H1 (cell line): ENCODE results near the gene EFCAB13. TPM values are rescaled to one million over a fixed set of nuclear protein-coding genes. Genes with fewer than 3 reads are reported as not detected.

Experiments used
- CTCF ChIA-PET: fragments of 300-600 bp; sonication (Branson Sonifier 250); formaldehyde crosslinking; loops from one replicate; lab custom pipeline; 2021; ENCODE audit not compliant: partially characterized antibody; lab: Charles Lee
- POLR2A ChIA-PET: fragments of 300-600 bp; sonication (Branson Sonifier 250); formaldehyde crosslinking; loops from one replicate; lab custom pipeline; 2021; ENCODE audit warnings: inconsistent platforms; ENCODE audit not compliant: partially characterized antibody; lab: Charles Lee
- DNase-seq, 2 experiments: peaks; one replicate each; pipeline versions ENCODE4 v3.0.0 to v3.0.0-alpha.2; 2010 to 2022; ENCODE audit warnings: low spot score in 2 of 2, low read depth in 1 of 2, mixed read lengths in 1 of 2
- FAIRE-seq: peaks from 2 replicates; lab custom pipeline; 2011; peaks lifted over from hg19 to GRCh38; lab: Jason Lieb, UNC
- H2AFZ ChIP-seq: 2 replicates; pipeline ENCODE4 v1.8.1; 2012; ENCODE audit warnings: low read length, inconsistent platforms
- H2AK5ac ChIP-seq: 2 replicates; pipeline ENCODE4 v1.6.1; 2013; ENCODE audit warnings: low read depth, low read length
- H2BK120ac ChIP-seq: replicated peaks from 2 replicates; pipeline ENCODE3; 2013; ENCODE audit warnings: low read depth, low read length, inconsistent platforms
- H2BK12ac ChIP-seq: 2 replicates; pipeline ENCODE4 v1.6.1; 2013; ENCODE audit warnings: low read depth, low read length
- H2BK15ac ChIP-seq: 2 replicates; pipeline ENCODE4 v1.6.1; 2013; ENCODE audit warnings: low read length
- H2BK20ac ChIP-seq: 2 replicates; pipeline ENCODE4 v1.6.1; 2013; ENCODE audit warnings: low read length
- H2BK5ac ChIP-seq: 2 replicates; pipeline ENCODE4 v1.6.1; 2013; ENCODE audit warnings: low read depth, low read length
- H3K14ac ChIP-seq: 2 replicates; pipeline ENCODE4 v1.6.1; 2013; ENCODE audit warnings: inconsistent platforms; ENCODE audit not compliant: insufficient read length
- H3K18ac ChIP-seq: 2 replicates; pipeline ENCODE4 v1.6.1; 2013; ENCODE audit warnings: low read length; ENCODE audit errors: extremely low read depth
- H3K23ac ChIP-seq: 2 replicates; pipeline ENCODE4 v1.6.1; 2013; ENCODE audit warnings: inconsistent platforms; ENCODE audit not compliant: insufficient read length
- H3K23me2 ChIP-seq: 2 replicates; pipeline ENCODE4 v1.6.1; 2013; ENCODE audit warnings: low read depth, low read length
- H3K27ac ChIP-seq: 2 replicates; pipeline ENCODE4 v1.6.1; 2011; ENCODE audit warnings: low read depth, low read length, inconsistent platforms
- H3K27me3 ChIP-seq, 4 experiments: replicated peaks in 1 of 4; 1 replicate in 1 of 4; 2 replicates in 3 of 4; pipeline versions ENCODE4 v1.6.1 to v1.8.1; 2011 to 2013; ENCODE audit warnings: low read length in 3 of 4, mild to moderate bottlenecking in 3 of 4, inconsistent platforms in 2 of 4, mixed read lengths in 2 of 4, moderate library complexity in 1 of 4; ENCODE audit not compliant: control insufficient read depth in 3 of 4, insufficient read depth in 3 of 4; ENCODE audit errors: extremely low read depth in 1 of 4
- H3K36me3 ChIP-seq, 4 experiments: 2 replicates each; pipeline versions ENCODE4 v1.6.1 to v1.8.1; 2011 to 2013; ENCODE audit warnings: mild to moderate bottlenecking in 4 of 4, low read length in 3 of 4, moderate library complexity in 2 of 4, control low read depth in 1 of 4, inconsistent platforms in 1 of 4; ENCODE audit not compliant: insufficient read depth in 4 of 4, control insufficient read depth in 2 of 4
- H3K4ac ChIP-seq: replicated peaks from 2 replicates; pipeline ENCODE3; 2013; ENCODE audit warnings: low read length, low read depth, mixed read lengths, inconsistent platforms; ENCODE audit not compliant: insufficient read length
- H3K4me1 ChIP-seq, 4 experiments: replicated peaks in 1 of 4; 1 replicate in 1 of 4; 2 replicates in 3 of 4; pipeline versions ENCODE4 v1.6.1 to v1.8.1; 2011 to 2013; ENCODE audit warnings: low read length in 3 of 4, inconsistent platforms in 2 of 4, mixed read lengths in 1 of 4; ENCODE audit not compliant: insufficient read depth in 4 of 4, control insufficient read depth in 3 of 4
- H3K4me2 ChIP-seq, 2 experiments: 2 replicates each; pipeline versions ENCODE4 v1.6.1 to v1.8.1; 2011 to 2013; ENCODE audit warnings: low read depth in 2 of 2, low read length in 2 of 2, control low read depth in 1 of 2, inconsistent platforms in 1 of 2, mild to moderate bottlenecking in 1 of 2; ENCODE audit not compliant: insufficient read depth in 1 of 2
- H3K4me3 ChIP-seq, 4 experiments: fragments of 200-600, 300-600 bp in 1 of 4; sonication (generic), shearing (Covaris generic), sonication (Bioruptor Twin) in 1 of 4; 2 replicates each; pipeline versions ENCODE4 v1.5.1 to v1.8.1; 2011 to 2016; ENCODE audit warnings: low read length in 4 of 4, low read depth in 3 of 4, control low read depth in 2 of 4, inconsistent platforms in 2 of 4, mild to moderate bottlenecking in 2 of 4, mixed read lengths in 1 of 4, moderate library complexity in 1 of 4; ENCODE audit not compliant: insufficient read depth in 2 of 4; ENCODE audit errors: extremely low read depth in 1 of 4
- H3K56ac ChIP-seq: replicated peaks from 2 replicates; pipeline ENCODE3; 2013; ENCODE audit warnings: low read depth, mild to moderate bottlenecking, mixed read lengths, low read length, inconsistent platforms; ENCODE audit not compliant: insufficient read length
- H3K79me1 ChIP-seq: 2 replicates; pipeline ENCODE4 v1.6.1; 2013; ENCODE audit warnings: low read depth, low read length, control low read depth
- H3K79me2 ChIP-seq, 2 experiments: 2 replicates each; pipeline versions ENCODE4 v1.6.1 to v1.8.1; 2012 to 2013; ENCODE audit warnings: low read length in 2 of 2, mild to moderate bottlenecking in 2 of 2, inconsistent platforms in 1 of 2; ENCODE audit not compliant: insufficient read depth in 2 of 2, control insufficient read depth in 1 of 2
- H3K9ac ChIP-seq, 4 experiments: replicated peaks in 1 of 4; 1 replicate in 1 of 4; 2 replicates in 3 of 4; pipeline versions ENCODE4 v1.6.1 to v1.8.1; 2011 to 2013; ENCODE audit warnings: low read depth in 3 of 4, low read length in 3 of 4, control low read depth in 2 of 4, mild to moderate bottlenecking in 2 of 4, moderate library complexity in 2 of 4, inconsistent platforms in 1 of 4; ENCODE audit errors: extremely low read depth in 1 of 4
- H3K9me3 ChIP-seq, 2 experiments: 2 replicates each; pipeline versions ENCODE4 v1.6.1 to v1.8.1; 2012 to 2013; ENCODE audit warnings: mild to moderate bottlenecking in 2 of 2, moderate library complexity in 2 of 2, control low read depth in 1 of 2, inconsistent platforms in 1 of 2, low read depth in 1 of 2, low read length in 1 of 2, mixed read lengths in 1 of 2; ENCODE audit not compliant: insufficient read depth in 2 of 2
- H4K20me1 ChIP-seq, 2 experiments: replicated peaks in 1 of 2; 2 replicates each; pipeline versions ENCODE3 to v1.8.1; 2011 to 2013; ENCODE audit warnings: inconsistent platforms in 2 of 2, low read length in 2 of 2, mild to moderate bottlenecking in 1 of 2; ENCODE audit not compliant: insufficient read depth in 2 of 2, control insufficient read depth in 1 of 2
- H4K5ac ChIP-seq: 2 replicates; pipeline ENCODE4 v1.6.1; 2013; ENCODE audit warnings: low read length, low read depth, mixed read lengths, inconsistent platforms; ENCODE audit not compliant: insufficient read length
- H4K8ac ChIP-seq: 2 replicates; pipeline ENCODE4 v1.8.0; 2013; ENCODE audit warnings: mild to moderate bottlenecking, moderate library complexity, low read length, inconsistent platforms; ENCODE audit not compliant: insufficient read depth; ENCODE audit errors: extremely low read depth
- H4K91ac ChIP-seq: replicated peaks from 2 replicates; pipeline ENCODE3; 2013; ENCODE audit warnings: low read length, mixed read lengths, inconsistent platforms; ENCODE audit not compliant: insufficient read length
- RFX5 ChIP-seq: IDR thresholded peaks from 2 replicates; pipeline ENCODE4 v1.6.1; 2011; ENCODE audit warnings: low read depth, low read length, improper control_type of control experiment, borderline replicate concordance
- WGBS, 2 experiments: shearing (Covaris generic) in 1 of 2; methylation state at CpG; one replicate each; pipeline versions ENCODE4 v1.1.6 to v1.1.7; 2013 to 2015; ENCODE audit warnings: low lambda C conversion rate in 2 of 2, mixed read lengths in 2 of 2, inconsistent platforms in 1 of 2, low coverage in 1 of 2, missing lambda C conversion rate in 1 of 2; ENCODE audit not compliant: insufficient replicate concordance in 2 of 2, insufficient coverage in 1 of 2, insufficient read length in 1 of 2; ENCODE audit errors: extremely low coverage in 1 of 2, missing lambda C conversion rate in 1 of 2; 5-methylcytosine and 5-hydroxymethylcytosine counted together
- polyA plus RNA-seq, 7 experiments: library from polyadenylated mRNA; depleted of rRNA in 3 of 7; stranded (reverse) in 5 of 7; unstranded in 2 of 7; fragments of >200 nt in 5 of 7; fragments of 200-250 nt in 2 of 7; gene quantifications; 1 replicate in 5 of 7; 2 replicates in 1 of 7; 4 replicates in 1 of 7; pipeline versions ENCODE4 v1.2.1 to v1.2.3, GENCODE V29; 2011 to 2013; ENCODE audit warnings: missing spikeins in 2 of 7, mixed read lengths in 2 of 7
- total RNA-seq: library from RNA; stranded (reverse); fragmentation: NEBNext Ultra II Directional; extraction: Animal tissue kit (Norgen Biotek cat#: 25700); gene quantifications from 2 replicates; pipeline ENCODE4 v1.2.1, GENCODE V29; 2021
- TF ChIP-seq, protein P1 (sequence below): IDR thresholded peaks from 2 replicates; pipeline ENCODE4 v1.6.1; 2012; ENCODE audit warnings: inconsistent platforms

The EFCAB13 gene
- total and polyA plus RNA-seq, 2 of the 8 experiments (the other 6 are each of a cell fraction or from before 2014, with no cell fraction given), result 0.12 to 2.0 TPM

DNA sequence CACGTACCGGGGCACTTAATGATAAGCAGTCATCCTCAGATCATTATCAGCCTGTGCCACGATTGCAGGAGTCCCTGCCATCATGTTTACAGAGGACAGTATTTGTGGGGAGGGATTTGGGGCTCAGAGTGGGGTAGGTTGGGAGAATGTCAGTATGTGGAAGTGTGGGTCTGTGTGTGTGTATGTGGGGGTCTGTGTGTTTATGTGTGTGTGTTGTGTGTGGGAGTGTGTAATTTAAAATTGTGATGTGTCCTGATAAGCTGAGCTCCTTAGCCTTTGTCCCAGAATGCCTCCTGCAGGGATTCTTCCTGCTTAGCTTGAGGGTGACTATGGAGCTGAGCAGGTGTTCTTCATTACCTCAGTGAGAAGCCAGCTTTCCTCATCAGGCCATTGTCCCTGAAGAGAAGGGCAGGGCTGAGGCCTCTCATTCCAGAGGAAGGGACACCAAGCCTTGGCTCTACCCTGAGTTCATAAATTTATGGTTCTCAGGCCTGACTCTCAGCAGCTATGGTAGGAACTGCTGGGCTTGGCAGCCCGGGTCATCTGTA lies 13.5 kb upstream of the EFCAB13 start:
- Histone ChIP-seq H2BK12ac (no peak overlapping the region; the same call in 1 of the 2 replicates), H3K4me1 (peaks cover 0 to 7% (median 2%) of the 10 kb centered on the region in 4 experiments; a peak in 4 of 7 replicates), H3K14ac (no peak overlapping the region), H3K27ac (no peak overlapping the region), H4K8ac (no peak overlapping the region), H3K9ac (no peak overlapping the region), H2BK20ac (no peak overlapping the region), H3K23me2 (no peaks in the 10 kb centered on the region; the same call in 1 of the 2 replicates), H3K56ac (no peak overlapping the region), H2BK5ac (no peak overlapping the region), H3K9me3 (no peaks in the 10 kb centered on the region), H3K79me2 (no peaks in the 10 kb centered on the region), H3K18ac (no peak overlapping the region), H3K4ac (no peak overlapping the region), H2BK15ac (no peak overlapping the region), H2AFZ (no peak overlapping the region), H2BK120ac (no peak overlapping the region), H4K91ac (no peak overlapping the region), H4K5ac (no peak overlapping the region), H2AK5ac (no peak overlapping the region), H3K4me2 (no peak overlapping the region), H3K79me1 (no peaks in the 10 kb centered on the region), H4K20me1 (no peaks in the 10 kb centered on the region), H3K36me3 (no peaks in the 10 kb centered on the region), H3K23ac (no peak overlapping the region), H3K27me3 (no peaks in the 10 kb centered on the region), H3K4me3 (no peak overlapping the region)
- FAIRE-seq, result no peak
- WGBS, 2 experiments, result 84% methylated on average over 4 of the region's 4 CpGs; no CpG with 5 or more reads in 1 of the 2 experiments
- POLR2A ChIA-PET, result interaction anchor here (0.7 kb wide), 1 partner anchor 13 kb away, joined by 3 read pairs; the partner anchor contains the start of gene EFCAB13
- no peak for DNase-seq
- CTCF ChIA-PET, result interaction anchor here (0.6 to 7.5 kb wide), 4 partner anchors 19 to 1244 kb away, joined by 3 to 105 read pairs (median 5); no protein-coding TSS in a partner anchor
- TF ChIP-seq RFX5, result no peak
- TF ChIP-seq, protein P1, sequence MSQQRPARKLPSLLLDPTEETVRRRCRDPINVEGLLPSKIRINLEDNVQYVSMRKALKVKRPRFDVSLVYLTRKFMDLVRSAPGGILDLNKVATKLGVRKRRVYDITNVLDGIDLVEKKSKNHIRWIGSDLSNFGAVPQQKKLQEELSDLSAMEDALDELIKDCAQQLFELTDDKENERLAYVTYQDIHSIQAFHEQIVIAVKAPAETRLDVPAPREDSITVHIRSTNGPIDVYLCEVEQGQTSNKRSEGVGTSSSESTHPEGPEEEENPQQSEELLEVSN, result no peak
